NCI-H774 (cell line): ENCODE measurements around the gene ASCC1.
"Not testable (repeated sequence)": the region's sequence is repeated elsewhere in the genome, so short reads cannot be mapped to it uniquely, and the experiment has no call there.

Experiments used
- DNase-seq: peaks from one replicate; lab custom pipeline; 2025; lab: John Stamatoyannopoulos, UW

The ASCC1 gene

GRCh38 chr10:72219235-72219814 is 3.2 kb upstream of the ASCC1 start:
- DNase-seq: no peak

GRCh38 chr10:72218726-72219125 is 2.6 kb upstream of the ASCC1 start:
- DNase-seq: no peak

- DNase-seq: no peak
Measured at GRCh38 chr10:72218325-72218724, 2.2 kb upstream of the ASCC1 start.

GRCh38 chr10:72211832-72212231 is 4.2 kb downstream of the ASCC1 start:
- not testable (repeated sequence) for DNase-seq

- DNase-seq: not testable (repeated sequence)
Measured at GRCh38 chr10:72211381-72211780, 4.7 kb downstream of the ASCC1 start.

- not testable (repeated sequence) for DNase-seq
Measured at GRCh38 chr10:72208526-72208925, 7.5 kb downstream of the ASCC1 start.

- DNase-seq: no peak
Measured at GRCh38 chr10:72206511-72207229, 9.4 kb downstream of the ASCC1 start.

GRCh38 chr10:72204724-72205123 is 11.4 kb downstream of the ASCC1 start:
- no peak for DNase-seq

GRCh38 chr10:72204296-72204695 is 11.8 kb downstream of the ASCC1 start:
- no peak for DNase-seq

GRCh38 chr10:72201293-72201692 is 14.8 kb downstream of the ASCC1 start:
- DNase-seq: no peak

GRCh38 chr10:72200883-72201282 is 15.2 kb downstream of the ASCC1 start:
- no peak for DNase-seq

GRCh38 chr10:72194949-72195348 is 21.1 kb downstream of the ASCC1 start:
- DNase-seq: no peak

- DNase-seq: no peak
Measured at GRCh38 chr10:72186982-72187330, 29.1 kb downstream of the ASCC1 start.

- no peak for DNase-seq
Measured at GRCh38 chr10:72186258-72186981, 29.7 kb downstream of the ASCC1 start.

- DNase-seq: no peak
Measured at GRCh38 chr10:72184156-72184555, 31.9 kb downstream of the ASCC1 start.

- no peak for DNase-seq
Measured at GRCh38 chr10:72177454-72177853, 38.6 kb downstream of the ASCC1 start.

- DNase-seq: no peak
Measured at GRCh38 chr10:72176701-72177100, 39.4 kb downstream of the ASCC1 start.

- no peak for DNase-seq
Measured at GRCh38 chr10:72175149-72175548, 40.9 kb downstream of the ASCC1 start.

GRCh38 chr10:72174297-72174662 is 41.8 kb downstream of the ASCC1 start:
- no peak for DNase-seq

- DNase-seq: no peak
Measured at GRCh38 chr10:72173619-72174296, 42.3 kb downstream of the ASCC1 start.

GRCh38 chr10:72173262-72173618 is 42.8 kb downstream of the ASCC1 start:
- DNase-seq: no peak

GRCh38 chr10:72171175-72171630 is 44.9 kb downstream of the ASCC1 start:
- no peak for DNase-seq

GRCh38 chr10:72170733-72171132 is 45.3 kb downstream of the ASCC1 start:
- DNase-seq: no peak
